ENCODE measurements around the gene TNS2.

Gene TNS2

DNA sequence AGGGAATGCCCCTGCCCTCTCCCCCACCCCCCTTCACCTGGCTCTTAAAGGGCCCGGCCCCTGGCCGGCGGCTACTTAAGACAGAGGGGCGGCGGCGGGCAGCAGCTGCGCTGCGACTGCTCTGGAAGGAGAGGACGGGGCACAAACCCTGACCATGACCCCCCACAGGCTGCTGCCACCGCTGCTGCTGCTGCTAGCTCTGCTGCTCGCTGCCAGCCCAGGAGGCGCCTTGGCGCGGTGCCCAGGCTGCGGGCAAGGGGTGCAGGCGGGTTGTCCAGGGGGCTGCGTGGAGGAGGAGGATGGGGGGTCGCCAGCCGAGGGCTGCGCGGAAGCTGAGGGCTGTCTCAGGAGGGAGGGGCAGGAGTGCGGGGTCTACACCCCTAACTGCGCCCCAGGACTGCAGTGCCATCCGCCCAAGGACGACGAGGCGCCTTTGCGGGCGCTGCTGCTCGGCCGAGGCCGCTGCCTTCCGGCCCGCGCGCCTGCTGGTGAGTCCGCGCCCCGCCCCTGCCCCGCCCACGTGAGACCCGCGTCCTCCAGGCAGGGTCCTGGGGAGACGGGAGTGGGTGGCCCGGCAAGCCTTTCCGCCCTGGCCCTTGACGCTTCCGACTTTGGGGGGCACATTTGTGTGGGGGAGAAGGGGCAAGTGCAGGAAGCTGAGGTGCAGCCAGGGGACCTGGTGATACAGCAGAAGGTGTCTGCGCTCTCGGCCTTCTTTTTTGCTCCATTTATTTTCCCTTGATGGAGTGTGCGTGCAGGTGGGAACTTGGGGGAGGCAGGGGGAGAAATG lies 47.9 kb downstream of the TNS2 start, which contains the start of gene IGFBP6:
Gene IGFBP6, plus strand, starts transcription at position 104 of the 790 bp plus-strand sequence. Its CDS starts 51 bp downstream, at position 155.
- TF ChIP-seq, protein P1, sequence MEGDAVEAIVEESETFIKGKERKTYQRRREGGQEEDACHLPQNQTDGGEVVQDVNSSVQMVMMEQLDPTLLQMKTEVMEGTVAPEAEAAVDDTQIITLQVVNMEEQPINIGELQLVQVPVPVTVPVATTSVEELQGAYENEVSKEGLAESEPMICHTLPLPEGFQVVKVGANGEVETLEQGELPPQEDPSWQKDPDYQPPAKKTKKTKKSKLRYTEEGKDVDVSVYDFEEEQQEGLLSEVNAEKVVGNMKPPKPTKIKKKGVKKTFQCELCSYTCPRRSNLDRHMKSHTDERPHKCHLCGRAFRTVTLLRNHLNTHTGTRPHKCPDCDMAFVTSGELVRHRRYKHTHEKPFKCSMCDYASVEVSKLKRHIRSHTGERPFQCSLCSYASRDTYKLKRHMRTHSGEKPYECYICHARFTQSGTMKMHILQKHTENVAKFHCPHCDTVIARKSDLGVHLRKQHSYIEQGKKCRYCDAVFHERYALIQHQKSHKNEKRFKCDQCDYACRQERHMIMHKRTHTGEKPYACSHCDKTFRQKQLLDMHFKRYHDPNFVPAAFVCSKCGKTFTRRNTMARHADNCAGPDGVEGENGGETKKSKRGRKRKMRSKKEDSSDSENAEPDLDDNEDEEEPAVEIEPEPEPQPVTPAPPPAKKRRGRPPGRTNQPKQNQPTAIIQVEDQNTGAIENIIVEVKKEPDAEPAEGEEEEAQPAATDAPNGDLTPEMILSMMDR (IDR thresholded peaks at IDR 0.05; ENCODE audit: insufficient read depth, low read depth, low read length, missing control alignments), result peak; percentile 3
- DNase-seq (ENCODE audit: low read depth), result peak; percentile 47
- peak within 1 kb of the TSS; percentile 42 for H3K4me3 ChIP-seq (ENCODE audit: low read length)

DNA sequence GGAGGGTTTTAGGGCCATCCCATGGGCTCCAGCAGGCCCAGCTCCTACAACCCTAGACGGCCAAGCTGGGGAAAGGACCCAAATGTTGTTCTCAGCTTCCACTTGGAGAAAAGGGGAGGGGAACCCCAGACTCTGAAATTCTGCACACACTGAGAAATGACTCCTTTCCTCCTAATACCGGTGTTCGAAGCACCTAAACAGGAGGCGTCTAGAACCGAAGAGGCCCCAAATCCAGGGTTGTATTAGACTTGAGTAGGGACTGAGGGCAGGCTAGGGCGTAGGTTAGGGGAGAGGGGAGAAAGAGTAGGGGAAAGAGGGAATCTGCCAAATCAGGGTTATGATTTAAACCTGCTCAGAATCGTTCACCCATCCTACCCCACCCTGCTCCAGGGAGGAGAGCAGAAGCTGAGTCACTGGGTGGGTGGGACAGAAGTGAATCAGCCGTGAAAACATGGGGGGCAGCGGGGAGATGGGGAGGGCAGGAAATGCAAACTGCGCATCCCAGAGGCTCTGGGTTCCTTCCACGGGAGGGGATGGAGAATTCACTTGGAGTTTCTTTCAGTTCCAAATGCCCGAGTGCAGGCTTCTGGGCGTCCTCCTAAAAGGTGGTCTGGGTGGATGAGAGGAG lies 48.6 kb downstream of the TNS2 start:
- TF ChIP-seq, protein P1 (IDR thresholded peaks at IDR 0.05; ENCODE audit: insufficient read depth, low read depth, low read length, missing control alignments), result no peak
- DNase-seq (ENCODE audit: low read depth), result peak; percentile 72
- peak overlapping the region; percentile 42 for H3K4me3 ChIP-seq (ENCODE audit: low read length)

DNA sequence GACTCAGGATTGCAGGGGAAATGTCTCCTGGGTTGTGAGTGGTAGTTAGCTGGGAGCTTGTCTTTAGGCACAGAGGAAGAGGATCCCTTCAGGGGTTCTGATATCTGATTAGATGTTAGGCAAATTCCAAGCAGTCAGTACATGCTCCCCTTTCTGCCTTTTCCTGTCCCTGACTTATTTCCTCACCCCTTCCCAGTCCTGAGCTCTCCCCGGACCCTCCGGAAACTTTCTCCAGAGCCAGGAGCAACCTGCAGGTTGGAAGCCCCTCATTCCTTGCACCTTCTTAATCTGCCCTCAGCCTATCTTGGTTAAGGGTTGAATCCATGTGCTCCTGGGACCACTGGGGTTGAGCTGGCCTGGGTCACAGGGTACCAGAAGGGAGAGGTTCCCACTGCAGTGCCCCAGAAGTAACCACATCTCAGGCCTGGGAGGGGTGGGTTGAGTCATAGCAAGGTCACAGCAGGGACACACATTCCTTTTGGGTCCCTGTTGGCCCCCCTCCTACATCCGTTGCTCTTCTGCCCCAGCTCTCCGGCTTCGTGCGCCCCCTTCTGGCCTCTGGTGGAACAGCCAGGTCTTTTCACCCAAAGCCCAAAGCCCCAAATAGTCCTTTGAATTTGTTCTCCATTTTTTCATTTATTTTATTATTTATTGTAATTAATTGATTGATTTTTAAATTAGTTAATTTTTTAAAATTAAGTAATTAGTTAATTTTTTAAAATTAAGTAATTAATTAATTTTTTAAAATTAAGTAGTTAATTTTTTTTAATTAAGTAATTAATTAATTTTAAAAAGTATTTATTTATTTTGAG lies 49.4 kb downstream of the TNS2 start:
- H3K4me3 ChIP-seq (ENCODE audit: low read length), result no peak overlapping the region
- TF ChIP-seq, protein P1 (IDR thresholded peaks at IDR 0.05; ENCODE audit: insufficient read depth, low read depth, low read length, missing control alignments), result peak; percentile 96
- peak; percentile 78 for DNase-seq (ENCODE audit: low read depth)

DNA sequence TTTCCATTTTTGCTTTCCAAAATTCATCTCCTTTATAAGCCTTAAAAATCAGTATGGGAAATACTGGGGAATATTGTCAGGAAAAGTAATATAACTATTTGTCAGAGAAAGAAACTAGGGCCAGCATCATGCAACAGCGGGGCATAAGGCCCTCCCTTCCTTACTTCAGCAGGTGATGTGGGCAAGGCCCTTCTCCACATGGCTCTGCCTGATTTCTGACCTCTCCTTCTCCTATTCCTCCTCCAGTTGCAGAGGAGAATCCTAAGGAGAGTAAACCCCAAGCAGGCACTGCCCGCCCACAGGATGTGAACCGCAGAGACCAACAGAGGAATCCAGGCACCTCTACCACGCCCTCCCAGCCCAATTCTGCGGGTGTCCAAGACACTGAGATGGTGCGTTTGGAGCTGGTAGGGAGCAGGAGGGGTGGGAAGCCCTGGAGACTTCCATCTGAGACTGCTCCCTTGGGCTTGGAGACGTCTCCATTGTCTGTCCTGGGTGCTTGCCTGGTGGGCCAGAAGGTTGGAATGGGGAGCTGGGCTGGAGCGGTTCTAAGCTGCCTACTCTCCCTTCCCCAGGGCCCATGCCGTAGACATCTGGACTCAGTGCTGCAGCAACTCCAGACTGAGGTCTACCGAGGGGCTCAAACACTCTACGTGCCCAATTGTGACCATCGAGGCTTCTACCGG lies 50.7 kb downstream of the TNS2 start:
- TF ChIP-seq, protein P1 (IDR thresholded peaks at IDR 0.05; ENCODE audit: insufficient read depth, low read depth, low read length, missing control alignments), result no peak
- no peak for DNase-seq (ENCODE audit: low read depth)
- no peak overlapping the region for H3K4me3 ChIP-seq (ENCODE audit: low read length)

DNA sequence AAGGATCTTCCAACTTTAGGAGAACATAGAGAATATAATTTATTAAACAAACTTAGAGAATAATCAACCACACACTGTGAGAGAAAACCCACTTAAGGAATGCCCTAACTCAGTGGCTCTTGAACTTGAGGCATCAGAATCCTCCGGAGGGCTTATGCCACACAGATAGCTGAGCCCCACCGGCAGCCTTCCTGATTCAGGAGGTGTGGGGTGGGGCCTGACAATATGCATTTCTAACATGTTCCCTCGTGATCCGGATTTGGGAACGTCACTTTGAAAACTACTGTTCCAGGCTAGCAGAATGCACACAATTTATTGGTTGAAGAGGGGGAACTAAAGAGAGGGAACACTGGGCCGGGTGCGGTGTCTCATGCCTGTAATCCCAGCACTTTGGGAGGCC lies 51.4 kb downstream of the TNS2 start:
- DNase-seq (ENCODE audit: low read depth), result no peak

More for the DNA sequence above, 51.4 kb downstream of the TNS2 start:
- TF ChIP-seq, protein P1 (IDR thresholded peaks at IDR 0.05; ENCODE audit: insufficient read depth, low read depth, low read length, missing control alignments), result no peak
- H3K4me3 ChIP-seq (ENCODE audit: low read length), result no peak overlapping the region
